Uterus (tissue), 4 donors: ENCODE measurements around the gene NR2E3. TPM values are rescaled to one million over a fixed set of nuclear protein-coding genes. Genes with fewer than 3 reads are reported as not detected.
"Not testable (repeated sequence)": the region's sequence is repeated elsewhere in the genome, so short reads cannot be mapped to it uniquely, and the experiment has no call there.

ENCODE experiments used
- DNase-seq, 2 donors: peaks; one replicate each; pipeline ENCODE4 v3.0.0-alpha.2; 2019 to 2020
- H3K27ac ChIP-seq, 2 donors: fragments of 200-600 bp; sonication (generic); 1 replicate in 1 of 2; 2 replicates in 1 of 2; pipeline ENCODE4 v1.5.1; 2016 to 2018
- H3K27me3 ChIP-seq, 2 donors: fragments of 200-600 bp; sonication (generic); one replicate each; pipeline ENCODE4 v1.5.1; 2018 to 2019; ENCODE audit warnings: control low read depth in 1 of 2
- H3K36me3 ChIP-seq, 2 donors: fragments of 200-600 bp; sonication (generic); one replicate each; pipeline ENCODE4 v1.5.1; 2019; ENCODE audit warnings: control low read depth in 1 of 2
- H3K4me1 ChIP-seq, 2 donors: fragments of 200-600 bp; sonication (generic); one replicate each; pipeline ENCODE4 v1.5.1; 2018 to 2019; ENCODE audit warnings: control low read depth in 1 of 2
- H3K4me3 ChIP-seq, 2 donors: fragments of 200-600 bp; sonication (generic); 1 replicate in 1 of 2; 2 replicates in 1 of 2; pipeline ENCODE4 v1.5.1; 2018 to 2019; ENCODE audit warnings: mild to moderate bottlenecking in 1 of 2
- H3K9me3 ChIP-seq, 2 donors: fragments of 200-600 bp; sonication (generic); one replicate each; pipeline ENCODE4 v1.5.1; 2019; ENCODE audit warnings: control low read depth in 1 of 2
- CTCF ChIP-seq, 4 experiments: fragments of 200-600 bp in 2 of 4; fragments of 450-650 bp in 2 of 4; sonication (generic) in 2 of 4; IDR thresholded peaks; one replicate each; pipeline ENCODE4 v1.5.1; 2016 to 2019; ENCODE audit warnings: antibody characterized with exemption in 4 of 4, mild to moderate bottlenecking in 2 of 4, moderate library complexity in 1 of 4
- POLR2A ChIP-seq, 2 donors: fragments of 450-650 bp; IDR thresholded peaks; one replicate each; pipeline ENCODE4 v1.6.1; 2016; ENCODE audit warnings: antibody characterized with exemption in 2 of 2, mild to moderate bottlenecking in 1 of 2, moderate library complexity in 1 of 2
- intact Hi-C: fragments of 100-400 bp; cut with DNase I; formaldehyde crosslinking; loops from one replicate; pipeline ENCODE4 v1.15.1; 2023; ENCODE audit warnings: low total_unique reads
- small RNA-seq: library from RNA; depleted of rRNA; stranded (forward); fragments of <200 nt; gene quantifications from one replicate; pipeline ENCODE3, GENCODE V24; 2016
- total RNA-seq, 4 donors: library from RNA; depleted of rRNA in 3 of 4; stranded (reverse); fragments of >200 nt in 3 of 4; gene quantifications; one replicate each; pipeline versions ENCODE4 v1.1.0 to v1.2.4, GENCODE V29; 2014 to 2023
- donor health status: DM: yes; HTN: yes; CAD: no.

The NR2E3 gene
- total RNA-seq, 4 donors from 2014 or later: 0.41 TPM; not detected in 3

GRCh38 chr15:71830981-71831380 is 20.6 kb downstream of the NR2E3 start:
- no peaks in the 10 kb centered on the region for H3K4me1 ChIP-seq
- TF ChIP-seq POLR2A (IDR thresholded peaks at IDR 0.05) (no peak), CTCF (IDR thresholded peaks at IDR 0.05) (no peak)
- H3K36me3 ChIP-seq: no peaks in the 10 kb centered on the region
- H3K27me3 ChIP-seq: no peaks in the 10 kb centered on the region
- intact Hi-C loops: no loop called here
- DNase-seq: no peak
- H3K27ac ChIP-seq: no peak overlapping the region
- no peaks in the 10 kb centered on the region for H3K9me3 ChIP-seq
- no peak overlapping the region for H3K4me3 ChIP-seq

GRCh38 chr15:71841563-71841962 is 31.2 kb downstream of the NR2E3 start:
- TF ChIP-seq CTCF (IDR thresholded peaks at IDR 0.05) (no peak), POLR2A (IDR thresholded peaks at IDR 0.05) (no peak)
- Histone ChIP-seq H3K27me3 (no peaks in the 10 kb centered on the region), H3K36me3 (no peaks in the 10 kb centered on the region), H3K27ac (no peak overlapping the region), H3K4me3 (no peak overlapping the region), H3K4me1 (no peaks in the 10 kb centered on the region), H3K9me3 (no peaks in the 10 kb centered on the region)
- intact Hi-C loops: no loop called here
- no peak for DNase-seq

GRCh38 chr15:71844916-71845315 is 34.6 kb downstream of the NR2E3 start:
- Histone ChIP-seq H3K27ac (no peak overlapping the region), H3K36me3 (no peaks in the 10 kb centered on the region), H3K27me3 (no peaks in the 10 kb centered on the region), H3K9me3 (no peaks in the 10 kb centered on the region), H3K4me1 (no peaks in the 10 kb centered on the region), H3K4me3 (no peak overlapping the region)
- intact Hi-C loops: no loop called here
- TF ChIP-seq POLR2A (IDR thresholded peaks at IDR 0.05) (no peak), CTCF (IDR thresholded peaks at IDR 0.05) (no peak)
- DNase-seq: no peak

- Histone ChIP-seq H3K4me1 (no peaks in the 10 kb centered on the region), H3K36me3 (no peaks in the 10 kb centered on the region), H3K4me3 (no peak overlapping the region), H3K27me3 (no peaks in the 10 kb centered on the region), H3K27ac (no peak overlapping the region), H3K9me3 (no peaks in the 10 kb centered on the region)
- TF ChIP-seq POLR2A (IDR thresholded peaks at IDR 0.05): no peak
- no peak for TF ChIP-seq CTCF (IDR thresholded peaks at IDR 0.05)
- intact Hi-C loops: no loop called here
- DNase-seq: no peak
Measured at GRCh38 chr15:71853543-71853942, 43.2 kb downstream of the NR2E3 start.

GRCh38 chr15:71858232-71858631 is 47.9 kb downstream of the NR2E3 start:
- H3K27ac ChIP-seq, intact Hi-C loops: not testable (repeated sequence)

More at GRCh38 chr15:71858232-71858631, 47.9 kb downstream of the NR2E3 start:
- H3K4me3 ChIP-seq, H3K4me1 ChIP-seq, H3K27me3 ChIP-seq, H3K36me3 ChIP-seq, DNase-seq, H3K9me3 ChIP-seq: not testable (repeated sequence)

Small RNAs within 50 kb of the gene (small RNA-seq; reads per million reads assigned to genes)
- not detected for gene RNA5SP399
